GM19397 (cell line): ENCODE measurements around the gene PAX8.

ENCODE experiments used
- ATAC-seq: cut with Tn5 transposase; IDR thresholded peaks from one replicate; pipeline ENCODE4 v1.9.1; 2021; ENCODE audit warnings: mild to moderate bottlenecking, moderate library complexity; ENCODE audit not compliant: unreplicated experiment

Gene PAX8

GRCh38 chr2:113268621-113269360 is 9.9 kb downstream of the PAX8 start:
- no peak for ATAC-seq

DNA sequence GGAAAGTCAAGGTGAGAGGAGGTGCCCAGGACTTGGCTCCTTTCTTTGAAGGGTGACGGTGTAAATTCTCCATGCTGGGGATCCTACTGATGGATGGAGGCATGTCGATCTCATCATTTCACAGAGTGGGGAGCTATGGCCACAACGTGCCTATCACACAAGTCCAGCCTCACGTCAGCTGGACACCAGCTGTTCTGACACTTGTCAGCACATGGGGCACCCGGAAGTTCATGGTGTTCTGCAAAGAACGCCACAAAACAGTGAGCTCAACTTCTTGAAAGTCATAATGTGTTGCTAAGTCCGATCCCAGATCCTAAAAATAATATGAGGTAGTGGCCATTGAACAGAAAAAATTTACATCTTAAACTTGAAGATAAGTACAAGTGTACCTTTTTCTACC is 12.3 kb downstream of the PAX8 start:
- ATAC-seq, result no peak

DNA sequence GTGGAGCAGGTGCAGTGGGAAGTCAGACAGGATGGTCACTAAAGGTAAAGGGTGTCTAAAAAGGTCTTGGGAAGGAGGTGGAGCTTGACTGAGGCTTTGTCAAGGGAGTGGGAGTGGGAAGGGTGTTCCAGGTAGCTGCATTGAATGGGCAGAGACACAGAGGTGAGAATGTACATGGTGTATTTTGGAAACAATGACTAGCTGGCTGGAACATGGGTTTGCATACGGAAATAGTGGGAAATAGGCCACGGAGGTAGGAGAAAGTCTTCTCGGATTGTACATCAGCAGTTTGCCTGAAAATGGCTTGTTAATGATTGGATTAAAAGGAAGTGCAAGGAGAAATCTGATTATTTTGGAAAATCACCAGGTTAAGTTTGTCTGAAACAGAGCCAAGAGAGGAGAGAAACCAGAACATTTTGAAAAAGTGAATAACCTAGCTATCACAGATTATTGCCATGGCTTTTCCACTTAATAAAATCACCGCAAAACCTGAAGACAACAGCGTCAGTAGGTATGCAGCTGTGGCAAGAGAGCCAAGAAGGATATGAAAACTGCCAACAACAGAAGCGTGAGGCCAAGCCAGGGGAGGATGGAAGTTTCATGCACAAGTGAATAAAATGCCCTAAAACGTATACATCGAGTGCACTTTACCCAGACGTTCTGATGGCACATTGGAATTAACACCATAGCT is 13.9 kb downstream of the PAX8 start:
- no peak for ATAC-seq

GRCh38 chr2:113263546-113263945 is 15.2 kb downstream of the PAX8 start:
- ATAC-seq, result no peak

- no peak for ATAC-seq
Measured at GRCh38 chr2:113260991-113261390, 17.7 kb downstream of the PAX8 start.

GRCh38 chr2:113258471-113259147 is 20.1 kb downstream of the PAX8 start:
- no peak for ATAC-seq

DNA sequence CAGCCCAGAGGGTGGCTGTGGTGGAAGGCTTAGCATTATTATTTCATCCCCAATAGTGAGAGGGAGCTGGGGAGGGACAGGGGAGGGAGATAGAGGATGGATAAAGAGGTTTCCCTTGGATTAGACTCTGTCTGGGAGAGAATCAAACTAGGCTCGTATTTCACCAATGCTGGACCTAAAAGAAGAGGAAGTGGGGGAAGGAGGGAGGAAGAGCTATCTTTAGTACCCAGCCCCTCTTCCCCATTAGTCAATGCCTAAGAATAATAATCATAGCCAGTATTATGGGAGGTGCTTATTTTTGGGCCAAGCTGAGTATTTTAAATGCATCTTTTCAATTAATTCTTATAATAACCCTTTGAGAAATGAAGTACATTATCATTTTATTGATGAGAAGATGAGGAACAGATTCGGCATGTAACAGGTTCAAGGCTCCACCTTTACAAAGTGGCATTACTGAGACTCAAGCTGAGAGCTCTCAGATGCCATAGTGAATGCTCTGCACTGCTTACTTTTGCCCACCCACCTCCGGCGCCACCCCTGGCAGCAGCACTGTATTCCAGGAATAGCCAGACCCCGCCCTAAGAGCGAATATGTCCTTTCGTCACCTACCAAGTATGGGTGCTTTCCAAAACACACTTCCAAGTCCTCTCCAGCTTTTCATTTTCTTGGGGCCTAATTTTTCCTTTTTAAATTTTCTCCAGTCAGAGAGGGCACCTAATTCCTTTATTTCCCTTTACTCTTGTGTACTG is 21.0 kb downstream of the PAX8 start:
- ATAC-seq, result no peak

DNA sequence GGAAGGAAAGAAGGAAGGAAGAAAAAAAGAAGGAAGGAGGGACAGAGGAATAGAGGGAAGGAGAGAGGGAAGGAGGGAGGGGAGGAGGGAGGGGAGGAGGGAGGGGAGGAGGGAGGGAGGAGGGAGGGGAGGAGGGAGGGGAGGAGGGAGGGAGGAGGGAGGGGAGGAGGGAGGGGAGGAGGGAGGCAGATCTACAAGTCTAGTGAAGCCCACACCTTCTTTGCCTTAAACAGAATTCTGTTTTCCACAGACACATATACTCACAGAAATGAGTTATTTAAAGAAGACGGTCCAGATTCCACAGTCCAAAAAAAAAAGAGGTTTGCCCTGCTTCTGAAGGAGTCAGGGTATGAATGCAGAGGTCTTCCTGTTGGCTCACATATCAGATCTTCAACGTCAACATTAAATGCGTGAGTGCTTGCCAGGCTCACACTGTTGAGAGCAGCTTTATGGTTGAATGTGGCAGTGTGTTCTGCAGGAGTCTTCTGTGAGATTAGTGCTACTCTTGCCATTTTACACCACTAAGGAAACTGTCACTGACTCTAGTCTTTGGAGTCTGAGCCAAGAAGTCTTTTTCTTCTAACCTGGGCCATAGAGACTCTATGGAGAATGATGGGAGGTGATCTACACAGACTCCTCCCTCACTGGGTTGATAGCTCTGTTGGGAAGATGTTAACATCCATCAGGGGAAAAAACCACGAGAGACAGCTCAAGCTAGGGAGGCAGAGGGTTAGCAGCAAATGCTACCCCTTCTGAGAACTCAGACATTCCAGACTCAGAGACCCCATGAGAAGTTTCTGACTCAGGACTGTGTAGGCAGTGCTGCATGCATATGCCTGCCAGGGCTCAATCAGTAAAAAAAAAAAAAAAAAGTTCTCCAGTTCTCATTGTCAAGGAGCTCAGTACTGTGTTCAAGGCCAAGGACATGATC is 23.3 kb downstream of the PAX8 start:
- ATAC-seq, result no peak

DNA sequence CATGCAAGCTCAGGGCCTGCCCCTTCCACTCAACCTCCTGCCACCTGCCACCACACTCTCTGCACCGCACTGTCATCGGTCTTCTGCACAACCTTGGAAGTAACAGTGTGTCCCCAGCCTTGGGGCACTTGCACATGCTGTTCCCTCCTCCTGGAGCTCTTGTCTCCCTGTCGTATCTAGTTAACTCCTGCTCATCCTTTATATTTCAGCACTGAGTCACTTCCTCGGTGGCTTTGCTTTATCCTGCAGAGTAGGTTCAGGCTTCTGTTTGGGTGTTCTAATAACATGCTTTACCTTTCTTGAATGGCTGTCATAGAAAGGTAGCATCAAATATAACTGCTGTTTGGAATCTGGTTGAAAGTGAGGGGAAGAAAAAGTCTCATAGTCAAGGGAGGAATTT is 25.3 kb downstream of the PAX8 start:
- no peak for ATAC-seq

DNA sequence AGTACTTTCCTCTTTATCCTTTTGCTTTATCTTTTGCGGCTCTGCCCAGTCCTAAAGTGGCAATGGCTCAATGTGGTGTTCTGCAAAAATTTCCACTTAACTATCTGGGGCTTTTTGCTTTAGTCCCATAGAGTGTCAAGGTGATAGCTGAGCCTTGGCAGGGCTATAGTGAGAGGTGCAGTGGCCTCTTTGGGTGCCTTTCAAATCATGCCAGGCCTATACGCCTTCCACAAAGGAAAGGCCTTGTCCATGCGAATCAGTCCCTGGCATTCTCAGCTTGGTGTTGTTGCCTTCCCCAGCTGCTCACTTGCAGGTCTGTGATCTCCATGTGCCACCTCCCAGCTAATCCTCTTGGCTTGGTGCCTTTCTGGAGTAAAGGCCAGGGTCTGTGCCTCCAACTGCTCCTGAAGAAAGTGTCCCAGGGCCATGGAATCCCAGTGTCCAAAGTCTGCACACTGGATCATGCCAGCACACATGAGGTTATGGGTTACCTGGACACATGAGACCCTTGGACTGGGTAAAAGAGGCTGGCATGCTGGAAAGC is 26.6 kb downstream of the PAX8 start:
- ATAC-seq, result no peak

- ATAC-seq, result no peak
Measured at GRCh38 chr2:113251118-113251517, 27.6 kb downstream of the PAX8 start.

DNA sequence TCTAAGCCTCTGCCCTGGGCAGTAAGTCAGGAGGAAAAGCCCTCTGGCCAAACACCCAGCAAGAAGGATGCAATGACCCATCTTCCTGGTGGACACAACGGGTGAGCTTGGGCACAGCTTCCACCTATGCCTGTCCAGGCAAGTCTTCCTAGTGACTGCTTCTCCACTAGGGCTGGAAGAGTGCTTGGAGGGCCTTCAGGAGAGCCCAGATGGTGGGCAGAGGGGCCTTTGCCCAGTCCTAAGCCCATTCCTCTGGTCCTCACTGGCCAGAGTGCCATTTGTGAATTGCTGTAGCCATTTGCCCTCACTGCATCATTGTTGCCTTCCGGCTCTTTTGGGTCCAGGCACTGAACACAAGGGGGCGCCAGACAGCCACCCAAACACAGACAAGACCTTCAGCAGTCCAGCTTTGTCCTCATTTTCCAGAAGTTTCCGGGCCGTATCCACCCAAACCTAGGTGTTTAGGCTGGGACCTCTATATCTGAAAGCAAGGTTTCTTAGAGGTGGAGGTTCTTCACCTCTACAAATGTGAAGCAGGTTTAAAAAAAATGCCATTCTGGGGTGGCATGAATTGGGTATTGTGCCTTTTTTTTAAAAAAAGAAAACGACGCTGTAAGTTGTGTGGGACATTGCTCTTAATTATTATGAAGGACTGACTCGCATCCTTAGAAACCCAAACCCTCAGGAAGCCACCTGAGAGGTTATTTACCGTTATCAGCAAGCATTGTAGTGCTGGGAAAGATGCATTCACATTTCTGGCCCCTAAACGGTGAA is 29.5 kb downstream of the PAX8 start:
- ATAC-seq, result no peak

- ATAC-seq, result no peak
Measured at GRCh38 chr2:113246606-113247005, 32.1 kb downstream of the PAX8 start.

- ATAC-seq, result no peak
Measured at GRCh38 chr2:113245276-113245711, 33.4 kb downstream of the PAX8 start.

- ATAC-seq, result no peak
Measured at GRCh38 chr2:113242327-113242726, 36.4 kb downstream of the PAX8 start.

- ATAC-seq, result no peak
Measured at GRCh38 chr2:113240915-113241911, 37.5 kb downstream of the PAX8 start.

DNA sequence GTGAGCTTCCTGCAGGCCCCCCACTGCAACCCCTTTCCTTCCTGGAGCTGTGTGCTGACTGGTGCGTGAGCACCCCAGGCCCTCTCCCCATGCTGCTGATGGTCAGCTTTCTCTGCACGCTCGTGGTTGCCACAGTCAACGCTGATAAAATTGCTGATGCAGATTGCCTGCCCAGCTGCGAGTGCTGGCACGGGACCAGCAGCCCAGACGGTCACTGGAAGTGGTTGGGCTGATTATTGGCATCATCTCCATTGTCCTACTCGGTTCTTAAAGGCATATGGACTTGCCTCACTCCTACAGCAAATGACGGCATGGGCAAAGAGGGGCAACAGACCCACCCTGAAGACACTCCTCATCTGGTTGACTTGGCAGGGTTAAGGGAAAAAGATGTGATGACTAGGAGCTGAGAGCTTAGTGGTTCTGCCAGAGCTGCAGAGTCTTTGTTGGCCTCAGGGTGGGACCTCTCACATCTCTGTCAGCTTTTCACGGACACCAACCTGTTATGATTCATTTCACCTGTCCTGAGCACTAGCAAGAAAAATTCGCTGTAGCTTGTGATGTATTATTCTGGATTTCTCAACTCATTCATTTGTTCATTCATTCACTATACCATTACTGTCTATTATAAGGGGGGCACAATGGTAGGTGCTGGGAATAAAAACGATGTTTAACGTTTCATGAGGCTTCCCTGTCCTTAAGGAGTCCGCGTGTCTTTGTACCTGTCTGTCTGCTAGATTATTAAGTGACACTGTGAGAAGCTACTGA is 38.4 kb downstream of the PAX8 start:
- ATAC-seq, result no peak
